K562 (cell line): ENCODE data around the gene WT1. TPM values are rescaled to one million over a fixed set of nuclear protein-coding genes. Genes with fewer than 3 reads are reported as not detected.

Experiments
- BCL6 ChIP-seq: fragments of 250-450 bp; sonication (Bioruptor Pico); IDR thresholded peaks from 2 replicates; pipeline ENCODE4 v1.4.0; 2020
- DACH1 ChIP-seq: fragments of 450-650 bp; IDR thresholded peaks from 2 replicates; pipeline ENCODE4 v1.6.1; 2018; ENCODE audit not compliant: partially characterized antibody
- DMBX1 ChIP-seq: fragments of 250-450 bp; sonication (Bioruptor Pico); IDR thresholded peaks from 2 replicates; pipeline ENCODE4 v1.8.0; 2022; ENCODE audit warnings: inconsistent platforms, mild to moderate bottlenecking, moderate library complexity, borderline replicate concordance
- HDGF ChIP-seq: fragments of 450-650 bp; IDR thresholded peaks from 2 replicates; pipeline ENCODE4 v1.6.1; 2016
- MAZ ChIP-seq, 2 experiments: fragments of 450-650 bp in 1 of 2; sonication (generic) in 1 of 2; formaldehyde crosslinking; IDR thresholded peaks in 1 of 2; conservative IDR thresholded peaks in 1 of 2; 2 replicates each; pipeline versions ENCODE4 v1.4.0 to v1.5.0; 2020; ENCODE audit warnings: mild to moderate bottlenecking in 1 of 2, missing genetic modification reagents in 1 of 2
- MYNN ChIP-seq, 2 experiments: sonication (generic); formaldehyde crosslinking in 1 of 2; IDR thresholded peaks; 2 replicates each; pipeline versions ENCODE4 v1.5.0 to v1.6.1; 2016 to 2020; ENCODE audit warnings: antibody characterized with exemption in 1 of 2, missing genetic modification reagents in 1 of 2
- RBM34 ChIP-seq: fragments of 200-400 bp; formaldehyde crosslinking; IDR thresholded peaks from 2 replicates; pipeline ENCODE4 v1.6.1; 2018; ENCODE audit warnings: low read length, borderline replicate concordance; ENCODE audit not compliant: insufficient read depth
- TCF7L2 ChIP-seq: fragments of 150-350 bp; IDR thresholded peaks from 2 replicates; pipeline ENCODE4 v1.6.1; 2016; ENCODE audit warnings: low read depth, mild to moderate bottlenecking, low read length, moderate library complexity
- ZC3H4 ChIP-seq: sonication (generic); formaldehyde crosslinking; IDR thresholded peaks from 2 replicates; pipeline ENCODE4 v1.9.0; 2021; ENCODE audit warnings: missing genetic modification reagents, borderline replicate concordance
- ZKSCAN1 ChIP-seq: fragments of 150-350 bp; IDR thresholded peaks from 2 replicates; pipeline ENCODE4 v1.6.1; 2016; ENCODE audit warnings: low read depth, low read length
- ZNF217 ChIP-seq: sonication (generic); formaldehyde crosslinking; IDR thresholded peaks from 2 replicates; pipeline ENCODE4 v1.8.0; 2022; ENCODE audit warnings: mild to moderate bottlenecking, missing genetic modification reagents
- ZNF311 ChIP-seq: fragments of 250-450 bp; sonication (Bioruptor Pico); IDR thresholded peaks from 2 replicates; pipeline ENCODE4 v1.4.0; 2020; ENCODE audit warnings: mild to moderate bottlenecking, moderate library complexity
- ZNF766 ChIP-seq: fragments of 200-800 bp; sonication (Bioruptor generic); conservative IDR thresholded peaks from 2 replicates; pipeline ENCODE4 v1.6.1; 2016; ENCODE audit warnings: missing genetic modification characterization, missing compliant biosample characterization
- ZNF785 ChIP-seq: fragments of 250-450 bp; sonication (Bioruptor Pico); IDR thresholded peaks from 2 replicates; pipeline ENCODE4 v1.4.0; 2020; ENCODE audit warnings: mild to moderate bottlenecking
- polyA plus RNA-seq, 8 experiments: library from polyadenylated mRNA; depleted of rRNA in 4 of 8; stranded (reverse) in 5 of 8; unstranded in 3 of 8; fragments of >200 nt; fragmentation: Nextera tagmentation in 2 of 8; fragmentation: Illumina TruSeq in 1 of 8; extraction: Ambion mirVana in 2 of 8; extraction: Trizol in 1 of 8; gene quantifications; 2 replicates each; pipeline versions ENCODE4 v1.2.1 to v1.2.3, GENCODE V29; 2011 to 2014; ENCODE audit warnings: inconsistent platforms in 1 of 8, missing spikeins in 1 of 8
- total RNA-seq, 7 experiments: library from RNA; depleted of rRNA in 6 of 7; stranded (reverse); fragments of >200 nt in 6 of 7; fragmentation: Illumina TruSeq in 2 of 7; extraction: Trizol in 2 of 7; gene quantifications; 2 replicates each; pipeline versions ENCODE4 v1.2.1 to v1.2.3, GENCODE V29; 2011 to 2021; ENCODE audit warnings: low replicate concordance in 1 of 7
- TF ChIP-seq, protein P1 (sequence below): IDR thresholded peaks from 2 replicates; pipeline ENCODE4 v1.6.1; 2016; ENCODE audit warnings: missing genetic modification characterization, missing compliant biosample characterization
- TF ChIP-seq, protein P2 (sequence below): fragments of 250-450 bp; sonication (Bioruptor Pico); IDR thresholded peaks from 2 replicates; pipeline ENCODE4 v1.6.1; 2021; ENCODE audit warnings: mild to moderate bottlenecking
- TF ChIP-seq, protein P3 (sequence below), 2 experiments: IDR thresholded peaks; 2 replicates each; pipeline ENCODE4 v1.6.1; 2012; ENCODE audit warnings: improper control_type of control experiment in 2 of 2, low read depth in 2 of 2, low read length in 2 of 2, borderline replicate concordance in 1 of 2
- TF ChIP-seq, protein P4 (sequence below): fragments of 250-450 bp; sonication (Bioruptor Pico); IDR thresholded peaks from 2 replicates; pipeline ENCODE4 v1.4.0; 2020
- TF ChIP-seq, protein P5 (sequence below): fragments of 250-450 bp; sonication (Bioruptor Pico); IDR thresholded peaks from 2 replicates; pipeline ENCODE4 v1.4.0; 2020; ENCODE audit warnings: mild to moderate bottlenecking

Gene WT1
- total and polyA plus RNA-seq, 9 of the 15 experiments (the other 6 are each of a cell fraction or from before 2014, with no cell fraction given) = 7.1 to 33.8 (median 19.4) TPM

DNA sequence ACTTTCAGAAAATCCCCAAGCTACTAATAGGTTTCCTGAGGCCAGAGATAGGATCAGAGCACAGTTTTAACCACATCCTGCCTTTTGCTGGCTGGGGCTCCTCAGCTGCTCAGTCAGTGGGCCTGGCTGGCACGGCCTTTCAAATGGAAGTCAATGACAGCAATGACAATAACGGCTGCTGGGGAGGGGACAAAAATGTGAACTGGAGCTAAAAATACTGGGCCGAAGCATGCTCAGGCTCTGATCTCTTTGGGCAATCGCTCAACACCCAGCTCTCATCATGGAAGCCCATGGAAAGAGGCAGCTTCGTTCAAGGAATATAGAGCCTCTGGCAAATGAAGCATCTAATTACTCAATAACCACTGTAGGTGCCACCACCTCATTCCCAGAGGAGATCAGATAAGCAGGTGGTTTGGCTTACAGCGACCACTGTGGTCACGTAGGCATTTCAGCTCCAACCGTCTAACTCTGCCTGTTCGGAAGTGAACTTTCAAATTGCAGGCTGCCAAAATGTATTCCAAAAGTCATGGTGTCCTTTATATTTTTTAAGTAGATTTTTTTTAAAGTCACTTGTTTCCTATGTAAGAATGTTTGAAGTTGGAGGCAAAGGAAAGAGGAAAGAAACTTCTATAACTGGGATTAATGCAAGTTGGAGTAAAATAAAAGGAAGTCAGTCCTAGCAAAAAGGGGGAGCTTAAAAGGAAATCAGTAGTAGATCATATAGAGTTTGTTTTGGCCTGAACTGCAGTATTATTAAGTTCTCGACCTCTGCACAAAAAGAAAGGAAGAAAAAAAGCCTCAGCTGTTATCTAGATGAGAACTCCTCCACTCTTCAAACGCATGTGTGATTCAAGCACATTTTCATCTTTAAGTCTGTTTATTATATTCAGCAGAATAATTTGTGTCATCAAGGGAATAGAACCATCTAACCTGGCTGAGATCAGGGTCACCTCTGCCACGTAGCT lies 14.1 kb downstream of the WT1 start (continued):
- TF ChIP-seq, protein P1, sequence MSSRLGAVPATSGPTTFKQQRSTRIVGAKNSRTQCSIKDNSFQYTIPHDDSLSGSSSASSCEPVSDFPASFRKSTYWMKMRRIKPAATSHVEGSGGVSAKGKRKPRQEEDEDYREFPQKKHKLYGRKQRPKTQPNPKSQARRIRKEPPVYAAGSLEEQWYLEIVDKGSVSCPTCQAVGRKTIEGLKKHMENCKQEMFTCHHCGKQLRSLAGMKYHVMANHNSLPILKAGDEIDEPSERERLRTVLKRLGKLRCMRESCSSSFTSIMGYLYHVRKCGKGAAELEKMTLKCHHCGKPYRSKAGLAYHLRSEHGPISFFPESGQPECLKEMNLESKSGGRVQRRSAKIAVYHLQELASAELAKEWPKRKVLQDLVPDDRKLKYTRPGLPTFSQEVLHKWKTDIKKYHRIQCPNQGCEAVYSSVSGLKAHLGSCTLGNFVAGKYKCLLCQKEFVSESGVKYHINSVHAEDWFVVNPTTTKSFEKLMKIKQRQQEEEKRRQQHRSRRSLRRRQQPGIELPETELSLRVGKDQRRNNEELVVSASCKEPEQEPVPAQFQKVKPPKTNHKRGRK (tag) = no peak
- TF ChIP-seq MAZ (CRISPR knock-in tag; conservative IDR thresholded peaks at IDR 0.05 in 1 of 2, IDR thresholded peaks at IDR 0.05 in 1 of 2) (peak; percentile 22 to 71; a peak in 3 of 4 replicates), BCL6 (no peak), MYNN (IDR thresholded peaks at IDR 0.05) (0 out of 2 replicates have a peak, but pooled peaks have one; percentile 43), MYNN (CRISPR knock-in tag; IDR thresholded peaks at IDR 0.05) (no peak), DACH1 (peak; percentile 6), ZNF311 (CRISPR knock-in tag) (no peak; the same call in 1 of the 2 replicates), DMBX1 (CRISPR knock-in tag) (peak; percentile 85), ZC3H4 (CRISPR knock-in tag) (no peak), HDGF (no peak), ZNF217 (CRISPR knock-in tag) (no peak), ZNF785 (CRISPR knock-in tag) (no peak), ZNF766 (peak; percentile 84), ZKSCAN1 (no peak), RBM34 (no peak), TCF7L2 (no peak)
- TF ChIP-seq, protein P2, sequence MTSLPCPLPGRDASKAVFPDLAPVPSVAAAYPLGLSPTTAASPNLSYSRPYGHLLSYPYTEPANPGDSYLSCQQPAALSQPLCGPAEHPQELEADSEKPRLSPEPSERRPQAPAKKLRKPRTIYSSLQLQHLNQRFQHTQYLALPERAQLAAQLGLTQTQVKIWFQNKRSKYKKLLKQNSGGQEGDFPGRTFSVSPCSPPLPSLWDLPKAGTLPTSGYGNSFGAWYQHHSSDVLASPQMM (CRISPR knock-in tag) = no peak
- TF ChIP-seq, protein P3, sequence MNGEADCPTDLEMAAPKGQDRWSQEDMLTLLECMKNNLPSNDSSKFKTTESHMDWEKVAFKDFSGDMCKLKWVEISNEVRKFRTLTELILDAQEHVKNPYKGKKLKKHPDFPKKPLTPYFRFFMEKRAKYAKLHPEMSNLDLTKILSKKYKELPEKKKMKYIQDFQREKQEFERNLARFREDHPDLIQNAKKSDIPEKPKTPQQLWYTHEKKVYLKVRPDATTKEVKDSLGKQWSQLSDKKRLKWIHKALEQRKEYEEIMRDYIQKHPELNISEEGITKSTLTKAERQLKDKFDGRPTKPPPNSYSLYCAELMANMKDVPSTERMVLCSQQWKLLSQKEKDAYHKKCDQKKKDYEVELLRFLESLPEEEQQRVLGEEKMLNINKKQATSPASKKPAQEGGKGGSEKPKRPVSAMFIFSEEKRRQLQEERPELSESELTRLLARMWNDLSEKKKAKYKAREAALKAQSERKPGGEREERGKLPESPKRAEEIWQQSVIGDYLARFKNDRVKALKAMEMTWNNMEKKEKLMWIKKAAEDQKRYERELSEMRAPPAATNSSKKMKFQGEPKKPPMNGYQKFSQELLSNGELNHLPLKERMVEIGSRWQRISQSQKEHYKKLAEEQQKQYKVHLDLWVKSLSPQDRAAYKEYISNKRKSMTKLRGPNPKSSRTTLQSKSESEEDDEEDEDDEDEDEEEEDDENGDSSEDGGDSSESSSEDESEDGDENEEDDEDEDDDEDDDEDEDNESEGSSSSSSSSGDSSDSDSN (IDR thresholded peaks at IDR 0.05; ENCODE audit: borderline replicate concordance in 1 of 2, low read depth in 2 of 2, low read length in 2 of 2) = no peak
- TF ChIP-seq, protein P4, sequence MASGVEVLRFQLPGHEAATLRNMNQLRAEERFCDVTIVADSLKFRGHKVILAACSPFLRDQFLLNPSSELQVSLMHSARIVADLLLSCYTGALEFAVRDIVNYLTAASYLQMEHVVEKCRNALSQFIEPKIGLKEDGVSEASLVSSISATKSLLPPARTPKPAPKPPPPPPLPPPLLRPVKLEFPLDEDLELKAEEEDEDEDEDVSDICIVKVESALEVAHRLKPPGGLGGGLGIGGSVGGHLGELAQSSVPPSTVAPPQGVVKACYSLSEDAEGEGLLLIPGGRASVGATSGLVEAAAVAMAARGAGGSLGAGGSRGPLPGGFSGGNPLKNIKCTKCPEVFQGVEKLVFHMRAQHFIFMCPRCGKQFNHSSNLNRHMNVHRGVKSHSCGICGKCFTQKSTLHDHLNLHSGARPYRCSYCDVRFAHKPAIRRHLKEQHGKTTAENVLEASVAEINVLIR (CRISPR knock-in tag) = peak; percentile 23; the same call in 1 of the 2 replicates
- TF ChIP-seq, protein P5, sequence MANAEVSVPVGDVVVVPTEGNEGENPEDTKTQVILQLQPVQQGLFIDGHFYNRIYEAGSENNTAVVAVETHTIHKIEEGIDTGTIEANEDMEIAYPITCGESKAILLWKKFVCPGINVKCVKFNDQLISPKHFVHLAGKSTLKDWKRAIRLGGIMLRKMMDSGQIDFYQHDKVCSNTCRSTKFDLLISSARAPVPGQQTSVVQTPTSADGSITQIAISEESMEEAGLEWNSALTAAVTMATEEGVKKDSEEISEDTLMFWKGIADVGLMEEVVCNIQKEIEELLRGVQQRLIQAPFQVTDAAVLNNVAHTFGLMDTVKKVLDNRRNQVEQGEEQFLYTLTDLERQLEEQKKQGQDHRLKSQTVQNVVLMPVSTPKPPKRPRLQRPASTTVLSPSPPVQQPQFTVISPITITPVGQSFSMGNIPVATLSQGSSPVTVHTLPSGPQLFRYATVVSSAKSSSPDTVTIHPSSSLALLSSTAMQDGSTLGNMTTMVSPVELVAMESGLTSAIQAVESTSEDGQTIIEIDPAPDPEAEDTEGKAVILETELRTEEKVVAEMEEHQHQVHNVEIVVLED (CRISPR knock-in tag) = no peak
